Peyer's patch (tissue), 4 donors: ENCODE measurements around the gene PRKCH.

Experiments used
- CTCF ChIP-seq, 6 experiments: fragments of 450-650 bp in 4 of 6; fragments of 200-600 bp in 2 of 6; sonication (generic) in 1 of 6; IDR thresholded peaks; one replicate each; pipeline ENCODE4 v1.5.1; 2017 to 2019; ENCODE audit warnings: antibody characterized with exemption in 6 of 6, mild to moderate bottlenecking in 3 of 6, moderate library complexity in 1 of 6
- POLR2A ChIP-seq, 2 donors: fragments of 450-650 bp; IDR thresholded peaks; one replicate each; pipeline ENCODE4 v1.5.1; 2017; ENCODE audit warnings: antibody characterized with exemption in 2 of 2, mild to moderate bottlenecking in 2 of 2, moderate library complexity in 2 of 2

- TF ChIP-seq CTCF (IDR thresholded peaks at IDR 0.05) (no peak), POLR2A (IDR thresholded peaks at IDR 0.05) (no peak)
These were observed 257.4 kb downstream of the PRKCH start for GRCh38 chr14:61578745-61579144.
